ENCODE results near the gene KLF14.

DNA sequence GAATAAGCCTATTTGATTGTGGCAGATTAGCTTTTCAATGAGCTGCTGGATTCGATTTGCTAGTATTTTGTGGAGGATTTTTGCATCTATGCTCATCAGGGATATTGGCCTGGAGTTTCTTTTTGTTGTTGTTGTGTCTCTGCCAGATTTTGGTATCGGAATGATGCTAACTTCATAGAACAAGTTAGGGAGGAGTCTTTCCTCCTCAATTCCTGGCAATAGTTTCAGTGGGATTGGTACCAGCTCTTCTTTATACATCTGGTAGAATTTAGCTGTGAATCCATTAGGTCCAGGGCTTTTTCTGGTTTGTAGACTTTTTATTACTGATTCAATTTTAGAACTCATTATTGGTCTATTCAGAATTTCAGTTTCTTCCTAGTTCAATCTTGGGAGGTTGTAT is 43.4 kb upstream of the KLF14 start:
- TF ChIP-seq, protein P1, sequence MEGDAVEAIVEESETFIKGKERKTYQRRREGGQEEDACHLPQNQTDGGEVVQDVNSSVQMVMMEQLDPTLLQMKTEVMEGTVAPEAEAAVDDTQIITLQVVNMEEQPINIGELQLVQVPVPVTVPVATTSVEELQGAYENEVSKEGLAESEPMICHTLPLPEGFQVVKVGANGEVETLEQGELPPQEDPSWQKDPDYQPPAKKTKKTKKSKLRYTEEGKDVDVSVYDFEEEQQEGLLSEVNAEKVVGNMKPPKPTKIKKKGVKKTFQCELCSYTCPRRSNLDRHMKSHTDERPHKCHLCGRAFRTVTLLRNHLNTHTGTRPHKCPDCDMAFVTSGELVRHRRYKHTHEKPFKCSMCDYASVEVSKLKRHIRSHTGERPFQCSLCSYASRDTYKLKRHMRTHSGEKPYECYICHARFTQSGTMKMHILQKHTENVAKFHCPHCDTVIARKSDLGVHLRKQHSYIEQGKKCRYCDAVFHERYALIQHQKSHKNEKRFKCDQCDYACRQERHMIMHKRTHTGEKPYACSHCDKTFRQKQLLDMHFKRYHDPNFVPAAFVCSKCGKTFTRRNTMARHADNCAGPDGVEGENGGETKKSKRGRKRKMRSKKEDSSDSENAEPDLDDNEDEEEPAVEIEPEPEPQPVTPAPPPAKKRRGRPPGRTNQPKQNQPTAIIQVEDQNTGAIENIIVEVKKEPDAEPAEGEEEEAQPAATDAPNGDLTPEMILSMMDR (IDR thresholded peaks at IDR 0.05; ENCODE audit: insufficient read depth, low read length, poor library complexity, severe bottlenecking), result no peak
- TF ChIP-seq EZH2phosphoT487 (conservative IDR thresholded peaks at IDR 0.05; ENCODE audit: low read length), result no peak
